ENCODE data around the gene APLP2. TPM values are rescaled to one million over a fixed set of nuclear protein-coding genes. Genes with fewer than 3 reads are reported as not detected.
A peak's percentile ranks its signal among the peaks of the same experiment; 100 is the strongest.

The APLP2 gene
- total and polyA plus RNA-seq, 12 donors: 115 to 414 (median 299) TPM

- Histone ChIP-seq H3K27me3 (no peaks in the 10 kb centered on the region), H3K9me3 (no peaks in the 10 kb centered on the region), H3K27ac (peak overlapping the region; percentile 6 to 99 (median 92)), H3K4me3 (peak overlapping the region in 9 of 10 donors; percentile 69 to 86 (median 81)), H3K4me1 (peaks cover 0 to 45% (median 21%) of the 10 kb centered on the region in 9 donors), H3K36me3 (no peaks in the 10 kb centered on the region)
- intact Hi-C loops (cut with DNase I): loop anchor here in 6 of 10 donors (5.0 to 10.0 kb wide), 5 partner anchors 51 to 69 kb away; partner anchors contain the start of gene PRDM10 (in 1 of the 6)
- no peak for DNase-seq
- ATAC-seq: no peak
- WGBS, 2 donors: 24% methylated on average over 11 of the region's 11 CpGs
- TF ChIP-seq CTCF (IDR thresholded peaks at IDR 0.05): no peak
Measured at GRCh38 chr11:130071211-130071712, 1.6 kb downstream of the APLP2 start.

- no peaks in the 10 kb centered on the region for H3K36me3 ChIP-seq
- DNase-seq (no peak), ATAC-seq (no peak)
- H3K4me3 ChIP-seq: no peak overlapping the region
- no peak for TF ChIP-seq CTCF (IDR thresholded peaks at IDR 0.05)
- H3K9me3 ChIP-seq: no peaks in the 10 kb centered on the region
- H3K27me3 ChIP-seq: no peaks in the 10 kb centered on the region
- H3K27ac ChIP-seq: no peak overlapping the region
- 95 to 97% methylated on average over 2 of the region's 2 CpGs for WGBS, 2 donors
- intact Hi-C loops (cut with DNase I): loop anchor here in 7 of 10 donors (5.0 to 10.0 kb wide), 6 partner anchors 43 to 72 kb away; partner anchors contain the start of gene PRDM10 (in 1 of the 7)
- H3K4me1 ChIP-seq: peaks cover 0 to 59% (median 34%) of the 10 kb centered on the region in 9 donors
Measured at GRCh38 chr11:130074736-130075135, 5.0 kb downstream of the APLP2 start.

GRCh38 chr11:130076778-130077481 is 7.2 kb downstream of the APLP2 start:
- Histone ChIP-seq H3K4me3 (no peak overlapping the region), H3K4me1 (peaks cover 0 to 48% (median 29%) of the 10 kb centered on the region in 9 donors), H3K27ac (no peak overlapping the region), H3K36me3 (no peaks in the 10 kb centered on the region), H3K27me3 (no peaks in the 10 kb centered on the region), H3K9me3 (no peaks in the 10 kb centered on the region)
- intact Hi-C loops (cut with DNase I): loop anchor here in 4 of 10 donors (5.0 to 10.0 kb wide), 2 partner anchors 40 to 48 kb away; no protein-coding TSS in a partner anchor
- ATAC-seq: no peak
- WGBS, 2 donors: 54 to 64% methylated on average over 4 of the region's 4 CpGs
- no peak for TF ChIP-seq CTCF (IDR thresholded peaks at IDR 0.05)
- DNase-seq: no peak

- Histone ChIP-seq H3K9me3 (no peaks in the 10 kb centered on the region), H3K4me3 (no peak overlapping the region), H3K36me3 (peaks cover 0 to 6% (median 0%) of the 10 kb centered on the region in 9 donors), H3K4me1 (peaks cover 0 to 41% (median 22%) of the 10 kb centered on the region in 9 donors), H3K27me3 (no peaks in the 10 kb centered on the region), H3K27ac (peak overlapping the region in 1 of 10 donors; percentile 10)
- intact Hi-C loops (cut with DNase I): loop anchor here in 4 of 10 donors (5.0 to 10.0 kb wide), 2 partner anchors 40 to 47 kb away; no protein-coding TSS in a partner anchor
- TF ChIP-seq CTCF (IDR thresholded peaks at IDR 0.05): no peak
- DNase-seq (no peak), ATAC-seq (peak in 1 of 8 donors; percentile 37)
Measured at GRCh38 chr11:130077671-130078070, 8.0 kb downstream of the APLP2 start.

All from heart right ventricle (tissue), 16 donors.